DND-41 (cell line): ENCODE results near the gene SRRM1.

Experiments
- EZH2 ChIP-seq: IDR thresholded peaks from 3 replicates; pipeline ENCODE4 v1.6.1; 2012; ENCODE audit warnings: borderline replicate concordance, low read depth, mild to moderate bottlenecking, moderate library complexity, low read length, inconsistent platforms; ENCODE audit not compliant: severe bottlenecking
- TF ChIP-seq, protein P1 (sequence below): IDR thresholded peaks from 2 replicates; pipeline ENCODE4 v1.5.1; 2012; ENCODE audit warnings: borderline replicate concordance, low read length, moderate library complexity, mild to moderate bottlenecking; ENCODE audit not compliant: poor library complexity, severe bottlenecking; ENCODE audit errors: extremely low read depth

DNA sequence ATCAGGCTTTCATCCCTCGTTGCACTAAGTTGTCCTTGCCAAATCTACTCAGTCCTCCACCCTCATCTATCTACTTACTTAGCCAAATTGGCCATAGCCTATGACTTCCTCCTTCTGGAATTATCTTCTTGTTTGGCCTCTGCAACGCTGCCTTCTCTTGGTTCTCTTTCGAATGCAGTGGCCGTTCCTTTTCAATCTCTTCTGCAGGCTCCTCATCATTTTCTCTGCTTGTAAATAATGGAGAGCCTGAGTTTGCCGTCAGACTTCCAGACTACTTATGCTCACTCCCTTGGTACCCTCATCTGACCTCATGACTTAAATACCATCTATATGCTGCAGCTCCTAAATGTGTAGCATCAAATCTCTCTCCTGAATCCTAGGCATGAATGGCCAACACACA, 22.4 kb upstream of the SRRM1 start:
- TF ChIP-seq, protein P1, sequence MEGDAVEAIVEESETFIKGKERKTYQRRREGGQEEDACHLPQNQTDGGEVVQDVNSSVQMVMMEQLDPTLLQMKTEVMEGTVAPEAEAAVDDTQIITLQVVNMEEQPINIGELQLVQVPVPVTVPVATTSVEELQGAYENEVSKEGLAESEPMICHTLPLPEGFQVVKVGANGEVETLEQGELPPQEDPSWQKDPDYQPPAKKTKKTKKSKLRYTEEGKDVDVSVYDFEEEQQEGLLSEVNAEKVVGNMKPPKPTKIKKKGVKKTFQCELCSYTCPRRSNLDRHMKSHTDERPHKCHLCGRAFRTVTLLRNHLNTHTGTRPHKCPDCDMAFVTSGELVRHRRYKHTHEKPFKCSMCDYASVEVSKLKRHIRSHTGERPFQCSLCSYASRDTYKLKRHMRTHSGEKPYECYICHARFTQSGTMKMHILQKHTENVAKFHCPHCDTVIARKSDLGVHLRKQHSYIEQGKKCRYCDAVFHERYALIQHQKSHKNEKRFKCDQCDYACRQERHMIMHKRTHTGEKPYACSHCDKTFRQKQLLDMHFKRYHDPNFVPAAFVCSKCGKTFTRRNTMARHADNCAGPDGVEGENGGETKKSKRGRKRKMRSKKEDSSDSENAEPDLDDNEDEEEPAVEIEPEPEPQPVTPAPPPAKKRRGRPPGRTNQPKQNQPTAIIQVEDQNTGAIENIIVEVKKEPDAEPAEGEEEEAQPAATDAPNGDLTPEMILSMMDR: no peak
- no peak for TF ChIP-seq EZH2
